G401 (cell line): ENCODE measurements around the gene GTF2H2C. TPM values are rescaled to one million over a fixed set of nuclear protein-coding genes. Genes with fewer than 3 reads are reported as not detected.
"Not testable (repeated sequence)": the region's sequence is repeated elsewhere in the genome, so short reads cannot be mapped to it uniquely, and the experiment has no call there.

Experiments used
- DNase-seq: peaks from one replicate; pipeline ENCODE4 v3.0.0-alpha.2; 2015; ENCODE audit warnings: low spot score
- in situ Hi-C: cut with HindIII; loops from 2 replicates; pipeline ENCODE4 v1.10.0; 2016; ENCODE audit warnings: low sequenced_read_pairs, mixed read lengths
- total RNA-seq: library from RNA; depleted of rRNA; stranded (reverse); fragments of >200 nt; shearing (Covaris generic); gene quantifications from 2 replicates; pipeline ENCODE4 v1.2.3, GENCODE V29; 2014; rRNA removed

The GTF2H2C gene
- total RNA-seq, 1 experiment from 2014 or later = 61.5 TPM

GRCh38 chr5:69544602-69545001 is 15.4 kb upstream of the GTF2H2C start:
- in situ Hi-C loops = not testable (repeated sequence)

DNA sequence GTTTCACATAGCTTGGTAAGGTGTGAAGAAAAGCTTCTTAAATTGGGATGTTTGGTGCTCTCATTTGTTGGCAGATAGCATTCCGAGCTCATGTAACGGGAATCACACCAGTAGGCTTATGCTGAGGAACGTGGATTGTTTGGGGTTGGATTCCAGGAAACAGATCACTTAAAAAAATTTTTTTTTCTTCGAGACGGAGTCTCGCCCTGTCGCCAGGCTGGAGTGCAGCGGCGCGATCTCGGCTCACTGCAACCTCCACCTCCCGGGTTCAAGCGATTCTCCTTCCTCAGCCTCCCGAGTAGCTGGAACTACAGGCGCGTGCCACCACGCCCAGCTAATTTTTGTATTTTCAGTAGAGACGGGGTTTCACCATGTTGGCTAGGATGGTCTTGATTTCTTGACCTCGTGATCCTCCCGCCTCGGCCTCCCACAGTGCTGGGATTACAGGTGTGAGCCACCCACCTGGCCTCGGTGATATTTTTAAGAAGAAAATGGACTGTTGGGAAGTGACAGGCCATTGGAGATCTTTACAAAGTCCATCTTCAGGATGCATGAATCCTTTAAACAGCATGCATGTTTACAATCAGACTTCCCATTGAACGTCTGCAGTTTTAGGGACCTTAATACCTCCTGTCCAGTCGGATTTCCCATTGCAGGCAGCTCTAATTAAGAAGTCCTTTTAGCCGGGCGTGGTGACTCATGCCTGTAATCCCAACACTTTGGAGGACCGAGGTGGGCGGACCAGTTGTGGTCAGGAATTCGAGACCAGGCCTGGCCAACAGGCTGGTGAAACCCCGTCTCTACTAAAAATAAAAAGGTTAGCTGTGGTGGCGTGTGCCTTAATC is 818 bp downstream of the GTF2H2C start:
- DNase-seq, in situ Hi-C loops: not testable (repeated sequence)

More at GRCh38 chr5:69544602-69545001, 15.4 kb upstream of the GTF2H2C start:
- DNase-seq = not testable (repeated sequence)

- DNase-seq, in situ Hi-C loops: not testable (repeated sequence)
Measured at GRCh38 chr5:69566172-69566571, 6.2 kb downstream of the GTF2H2C start.

GRCh38 chr5:69568072-69568471 is 8.1 kb downstream of the GTF2H2C start:
- in situ Hi-C loops, DNase-seq: not testable (repeated sequence)

GRCh38 chr5:69583356-69583755 is 23.4 kb downstream of the GTF2H2C start:
- DNase-seq, in situ Hi-C loops: not testable (repeated sequence)

- in situ Hi-C loops, DNase-seq: not testable (repeated sequence)
Measured at GRCh38 chr5:69596114-69596840, 36.3 kb downstream of the GTF2H2C start.

- in situ Hi-C loops, DNase-seq: not testable (repeated sequence)
Measured at GRCh38 chr5:69601947-69602346, 42.0 kb downstream of the GTF2H2C start.

DNA sequence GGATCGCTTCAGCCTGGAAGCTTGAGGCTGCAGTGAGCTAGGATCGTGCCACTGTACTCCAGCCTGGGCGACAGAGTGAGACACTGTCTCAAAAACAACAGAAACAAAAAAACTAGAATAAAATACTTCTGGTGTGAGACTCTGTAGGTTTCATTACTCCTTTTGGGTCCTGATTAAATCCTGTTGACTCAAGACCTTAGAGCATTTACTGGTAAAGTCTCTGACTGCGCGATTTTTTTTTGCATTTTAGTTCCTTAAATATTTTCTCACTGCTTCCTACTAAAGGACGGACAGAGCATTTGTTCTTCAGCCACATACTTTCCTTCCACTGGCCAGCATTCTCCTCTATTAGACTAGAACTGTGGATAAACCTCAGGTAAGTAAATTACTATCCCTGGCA is 46.8 kb downstream of the GTF2H2C start:
- DNase-seq, in situ Hi-C loops: not testable (repeated sequence)

- DNase-seq, in situ Hi-C loops: not testable (repeated sequence)
Measured at GRCh38 chr5:69607750-69608149, 47.8 kb downstream of the GTF2H2C start.

DNA sequence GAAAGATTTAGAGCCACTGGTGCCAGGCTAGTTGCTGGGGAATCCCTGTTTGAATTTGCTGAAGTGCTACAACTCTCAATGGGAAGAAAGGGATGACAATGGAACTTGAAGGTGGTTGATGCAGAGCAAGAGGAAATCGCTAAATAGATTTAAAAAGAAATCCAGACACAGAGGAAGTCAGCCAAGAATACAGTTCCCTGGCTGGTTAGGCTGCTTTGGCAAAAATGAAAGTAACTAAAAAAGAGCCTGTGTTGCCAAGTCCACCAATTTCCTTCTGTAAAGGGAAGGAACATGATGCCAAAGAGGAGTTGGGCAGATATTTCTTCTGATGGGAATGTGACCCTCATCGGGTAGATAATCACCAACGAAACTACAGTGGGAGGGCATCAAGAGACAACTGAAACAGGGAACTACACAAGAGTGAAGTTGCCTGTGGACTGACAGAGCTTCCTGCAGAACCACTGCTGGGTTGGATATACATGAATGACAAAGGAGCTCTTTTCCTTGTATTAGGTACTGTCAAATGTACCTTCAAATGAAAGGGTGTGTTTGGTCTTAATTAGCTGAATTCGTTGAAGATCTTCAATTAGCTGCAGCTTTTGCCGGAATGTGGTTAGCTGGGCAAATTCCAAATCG is 49.0 kb downstream of the GTF2H2C start:
- in situ Hi-C loops, DNase-seq: not testable (repeated sequence)

- DNase-seq, in situ Hi-C loops: not testable (repeated sequence)
Measured at GRCh38 chr5:69614843-69615242, 54.9 kb downstream of the GTF2H2C start.

DNA sequence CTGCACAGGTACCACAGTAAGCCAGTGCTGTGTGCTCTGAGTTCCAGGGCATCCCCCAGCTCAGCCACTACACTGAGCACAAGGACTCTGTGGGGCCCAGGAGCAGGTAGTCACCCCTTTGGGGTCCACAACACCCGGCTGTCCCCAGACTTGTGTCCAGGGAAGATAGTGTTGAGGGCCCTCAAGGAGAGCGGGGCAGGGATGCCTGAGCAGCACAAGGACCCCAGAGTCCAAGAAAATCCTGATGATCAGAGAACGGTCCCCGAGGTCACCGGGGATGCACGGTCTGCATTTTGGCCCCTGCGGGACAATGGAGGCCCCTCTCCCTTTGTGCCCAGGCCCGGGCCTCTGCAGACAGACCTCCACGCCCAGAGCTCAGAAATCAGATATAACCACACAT is 71.9 kb downstream of the GTF2H2C start:
- DNase-seq, in situ Hi-C loops: not testable (repeated sequence)

Other genes starting within 250 kb of the GTF2H2C start
- gene CCDC125, start 227.4 kb upstream of the GTF2H2C start, total RNA-seq = not detected in 2 replicates
- gene AK6, start 190.7 kb upstream of the GTF2H2C start, total RNA-seq = 39.7 and 62.0 TPM in 2 replicates
- 144 and 177 TPM in 2 replicates for gene TAF9, start 190.7 kb upstream of the GTF2H2C start, total RNA-seq
- gene RAD17, start 190.4 kb upstream of the GTF2H2C start, total RNA-seq = 17.4 and 19.3 TPM in 2 replicates
- gene MARVELD2, start 145.1 kb upstream of the GTF2H2C start, total RNA-seq = not detected in 2 replicates
- gene OCLN, start 67.4 kb upstream of the GTF2H2C start, total RNA-seq = 3.3 and 7.8 TPM in 2 replicates